COLO668 (cell line): Measurements from ENCODE around the gene COL24A1.

ENCODE experiments used
- DNase-seq: peaks from one replicate; lab custom pipeline; 2025; ENCODE audit not compliant: unreplicated experiment; lab: John Stamatoyannopoulos, UW

COL24A1 gene

DNA sequence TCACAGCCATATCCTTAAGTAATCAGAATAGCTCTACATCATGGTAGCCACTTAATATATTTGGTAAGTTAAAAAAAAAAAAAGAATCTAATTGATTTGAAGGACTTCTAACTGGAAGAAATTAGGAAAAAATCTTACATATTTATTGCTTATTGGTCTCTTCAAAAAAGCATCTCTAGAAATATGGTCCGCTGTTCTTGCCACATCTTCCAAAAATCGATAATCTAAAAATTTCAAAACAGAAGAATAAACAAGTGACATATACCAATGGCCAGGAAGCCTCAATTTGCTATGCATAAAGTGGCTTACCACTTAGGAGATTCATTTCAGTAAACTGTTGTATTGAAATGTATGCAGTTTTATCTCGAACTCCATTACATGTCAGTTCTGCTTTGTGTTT lies 450.6 kb downstream of the COL24A1 start:
- no peak for DNase-seq

DNA sequence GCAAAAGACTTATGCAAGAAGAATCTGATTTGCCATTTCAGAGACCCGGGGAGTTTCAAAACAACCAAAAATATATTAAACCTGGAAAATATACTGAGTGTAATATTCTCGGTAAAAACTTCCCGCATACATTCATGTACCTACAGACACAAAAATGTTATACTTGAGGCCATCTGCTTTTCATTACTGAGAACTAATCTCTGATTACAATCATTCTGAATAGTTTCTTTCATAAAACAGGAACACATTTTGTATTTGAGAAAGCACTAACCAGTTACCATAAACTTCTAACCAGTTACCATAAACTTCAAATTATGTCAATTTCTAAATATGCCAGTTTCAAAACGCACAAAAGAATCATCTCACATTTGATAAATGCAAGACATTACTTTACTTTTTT lies 456.1 kb downstream of the COL24A1 start:
- no peak for DNase-seq

DNA sequence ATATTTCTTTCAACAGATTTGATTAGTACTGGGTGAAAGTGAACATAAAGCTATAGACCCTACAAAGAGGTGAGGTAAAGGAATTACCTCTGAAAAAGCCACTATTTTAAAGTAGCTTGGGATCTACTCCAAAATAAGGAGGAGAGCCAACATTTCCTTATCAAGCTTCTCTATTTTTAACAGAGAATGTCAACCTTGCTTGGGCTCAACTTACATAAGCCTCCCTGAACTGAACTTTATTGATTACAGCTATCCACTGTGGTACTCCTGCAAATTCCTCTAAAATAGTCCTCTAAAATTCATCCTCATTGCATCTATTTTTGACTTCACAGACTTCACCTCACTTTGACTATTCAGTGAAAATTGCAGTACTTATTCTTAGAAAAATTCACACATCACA lies 458.7 kb downstream of the COL24A1 start:
- no peak for DNase-seq

DNA sequence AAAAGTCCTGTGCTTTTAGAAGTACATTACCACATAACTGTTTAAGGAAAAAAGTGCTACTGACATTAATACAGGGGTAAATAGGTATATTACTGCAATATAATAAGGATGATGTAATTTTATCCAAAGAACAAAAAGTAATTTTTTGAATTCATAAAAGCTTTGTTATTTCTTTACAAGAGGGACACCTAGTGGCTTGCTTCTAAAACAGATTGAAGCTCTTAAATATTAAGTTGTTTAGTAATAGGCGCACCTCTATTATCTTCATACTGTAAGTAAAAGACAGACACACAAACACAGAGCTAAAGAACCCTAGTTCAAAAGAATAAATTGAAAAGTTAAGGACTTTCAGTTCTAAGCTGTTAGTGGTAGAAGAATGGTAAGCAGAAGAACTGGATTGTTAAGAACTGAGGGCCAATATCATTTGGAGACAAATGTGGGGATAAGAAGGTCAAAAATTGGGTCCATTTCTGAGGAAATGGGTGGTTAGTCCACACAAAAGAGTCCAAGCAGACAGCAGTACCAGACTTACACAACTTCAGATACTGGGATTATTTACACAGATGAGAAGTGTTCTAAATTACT lies 463.8 kb downstream of the COL24A1 start:
- DNase-seq, result no peak

DNA sequence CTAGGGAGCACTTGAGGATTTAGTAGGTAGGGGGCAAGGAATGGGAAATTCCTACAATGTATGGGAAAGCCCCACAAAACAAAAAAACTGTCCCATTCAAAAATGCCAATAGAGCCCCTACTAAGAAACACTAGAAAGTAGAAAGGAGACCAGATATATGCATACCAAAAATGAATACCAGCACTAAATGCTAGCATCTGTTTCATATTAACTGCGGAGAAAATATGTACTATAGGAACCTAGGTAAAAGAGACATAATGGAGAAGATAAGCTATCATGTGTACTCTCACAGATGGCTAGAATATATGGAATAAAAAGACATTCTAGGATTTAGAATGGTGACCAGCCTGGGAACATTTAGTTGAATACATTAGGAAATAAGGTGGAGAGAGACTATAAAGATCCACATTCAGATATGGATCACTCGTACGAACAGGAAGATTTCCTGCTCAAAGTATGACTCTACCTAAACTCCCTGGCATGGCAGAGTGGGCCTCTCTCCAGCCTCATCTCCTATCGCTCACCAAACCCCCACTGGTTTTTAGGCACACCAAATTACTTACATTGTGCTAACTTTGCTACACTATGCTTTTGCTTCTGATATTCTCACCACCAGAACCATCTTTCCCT lies 466.7 kb downstream of the COL24A1 start:
- no peak for DNase-seq

DNA sequence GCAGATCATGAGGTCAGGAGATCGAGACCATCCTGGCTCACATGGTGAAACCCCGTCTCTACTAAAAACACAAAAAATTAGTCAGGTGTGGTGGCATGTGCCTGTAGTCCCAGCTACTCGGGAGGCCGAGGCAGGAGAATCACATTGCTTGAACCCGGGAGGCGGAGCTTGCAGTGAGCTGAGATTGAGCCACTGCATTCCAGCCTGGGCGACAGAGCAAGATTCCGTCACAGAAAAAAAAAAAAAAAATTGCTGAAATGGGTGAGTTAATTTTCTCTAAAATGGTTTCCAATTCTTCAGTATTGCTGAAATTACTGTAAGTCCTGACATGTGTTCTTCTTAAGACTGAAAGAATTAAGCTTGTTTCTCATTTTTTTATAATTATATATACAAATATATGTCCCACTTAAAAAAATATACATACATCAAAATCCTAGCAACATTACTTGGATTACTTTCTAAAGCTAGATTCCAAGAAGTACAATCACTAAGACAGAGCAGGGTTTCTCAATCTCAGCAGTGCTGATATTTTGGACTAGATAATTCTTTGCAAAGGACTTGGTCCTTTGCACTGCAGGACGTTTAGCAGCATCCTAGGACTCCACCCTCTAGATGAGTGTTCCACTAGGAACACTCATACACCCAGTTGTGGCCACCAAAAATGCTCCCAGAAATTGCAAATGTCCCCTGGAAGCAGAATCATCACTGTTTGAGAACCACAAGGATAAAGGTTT lies 473.1 kb downstream of the COL24A1 start:
- no peak for DNase-seq

DNA sequence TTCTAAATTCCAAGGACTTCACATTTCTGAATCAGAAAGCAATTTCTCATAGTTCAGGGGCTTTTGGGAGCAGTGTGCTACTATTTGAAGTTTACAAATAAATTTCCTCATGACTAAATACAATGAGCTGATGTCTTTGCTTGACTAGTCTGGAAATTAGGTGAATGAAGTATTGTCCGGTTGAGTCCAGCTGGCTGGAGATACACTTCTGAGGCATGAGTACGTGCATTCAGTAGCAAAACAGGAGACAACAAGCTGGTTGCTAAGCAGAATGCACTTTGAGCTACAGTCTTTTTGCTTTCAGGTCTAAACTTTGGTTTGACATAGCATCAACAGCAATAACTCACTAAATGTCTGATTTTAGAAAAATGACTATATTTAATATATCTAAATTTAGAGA lies 475.5 kb downstream of the COL24A1 start:
- no peak for DNase-seq
